Subcutaneous abdominal adipose tissue (tissue), 5 donors: ENCODE results near the gene RIPOR2.

Experiments used
- H3K27ac ChIP-seq: one replicate; pipeline ENCODE4 v1.7.0; 2013; ENCODE audit warnings: low read depth, mild to moderate bottlenecking, inconsistent platforms, low read length, moderate library complexity
- H3K27me3 ChIP-seq, 5 donors: one replicate each; pipeline ENCODE4 v1.7.0; 2013; ENCODE audit warnings: low read length in 5 of 5, inconsistent platforms in 1 of 5; ENCODE audit not compliant: control insufficient read depth in 5 of 5, insufficient read depth in 4 of 5
- H3K36me3 ChIP-seq, 5 donors: one replicate each; pipeline ENCODE4 v1.7.0; 2013; ENCODE audit warnings: low read length in 5 of 5; ENCODE audit not compliant: control insufficient read depth in 5 of 5, insufficient read depth in 5 of 5
- H3K4me1 ChIP-seq, 5 donors: one replicate each; pipeline ENCODE4 v1.7.0; 2013; ENCODE audit warnings: low read length in 5 of 5, mild to moderate bottlenecking in 3 of 5, moderate library complexity in 1 of 5; ENCODE audit not compliant: control insufficient read depth in 5 of 5, insufficient read depth in 5 of 5
- H3K4me3 ChIP-seq, 5 donors: one replicate each; pipeline ENCODE4 v1.7.0; 2013; ENCODE audit warnings: low read length in 5 of 5, low read depth in 1 of 5
- H3K9ac ChIP-seq, 5 donors: one replicate each; pipeline ENCODE4 v1.7.0; 2013; ENCODE audit warnings: low read length in 5 of 5, mild to moderate bottlenecking in 4 of 5, moderate library complexity in 3 of 5
- H3K9me3 ChIP-seq, 5 donors: one replicate each; pipeline ENCODE4 v1.7.0; 2013; ENCODE audit warnings: low read length in 5 of 5; ENCODE audit not compliant: control insufficient read depth in 5 of 5
- donor health status: healthy.
- donor health status: healthy.
- donor health status: healthy.
- donor health status: healthy.
- donor health status: healthy.

Gene RIPOR2

DNA sequence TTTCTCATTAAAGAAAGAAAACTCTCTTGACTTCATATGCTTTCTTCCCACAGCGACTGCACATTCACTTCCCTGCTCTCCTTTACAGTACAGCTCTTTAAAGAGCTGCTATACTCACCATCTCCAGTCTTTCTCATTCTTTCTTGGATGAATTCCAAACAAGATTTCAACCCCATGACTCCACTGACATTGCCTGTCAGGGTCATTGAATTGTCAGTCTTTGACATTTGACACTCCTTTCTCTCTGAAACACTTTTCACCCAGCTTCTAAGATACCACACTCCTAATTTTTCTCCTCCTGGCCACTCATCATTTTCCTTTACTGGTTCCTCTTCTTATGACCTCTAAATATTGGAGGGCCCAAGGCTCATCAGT, 136.2 kb downstream of the RIPOR2 start:
- H3K9me3 ChIP-seq, result no peaks in the 10 kb centered on the region
- H3K9ac ChIP-seq, result no peak overlapping the region
- H3K27ac ChIP-seq, result no peak overlapping the region
- no peaks in the 10 kb centered on the region for H3K27me3 ChIP-seq
- no peaks in the 10 kb centered on the region for H3K36me3 ChIP-seq
- H3K4me1 ChIP-seq, result no peaks in the 10 kb centered on the region
- no peak overlapping the region for H3K4me3 ChIP-seq

GRCh38 chr6:24798740-24799540, 136.8 kb downstream of the RIPOR2 start, which contains the start of gene ARMH2:
Gene ARMH2 (minus strand): TSS chr6:24798917. CDS start chr6:24798857, 60 bp downstream.
- Histone ChIP-seq H3K27ac (no peak within 1 kb of the TSS), H3K9me3 (no peaks in the 10 kb centered on the region), H3K4me1 (no peaks in the 10 kb centered on the region), H3K4me3 (no peak within 1 kb of the TSS), H3K27me3 (no peaks in the 10 kb centered on the region), H3K36me3 (no peaks in the 10 kb centered on the region), H3K9ac (no peak within 1 kb of the TSS)

DNA sequence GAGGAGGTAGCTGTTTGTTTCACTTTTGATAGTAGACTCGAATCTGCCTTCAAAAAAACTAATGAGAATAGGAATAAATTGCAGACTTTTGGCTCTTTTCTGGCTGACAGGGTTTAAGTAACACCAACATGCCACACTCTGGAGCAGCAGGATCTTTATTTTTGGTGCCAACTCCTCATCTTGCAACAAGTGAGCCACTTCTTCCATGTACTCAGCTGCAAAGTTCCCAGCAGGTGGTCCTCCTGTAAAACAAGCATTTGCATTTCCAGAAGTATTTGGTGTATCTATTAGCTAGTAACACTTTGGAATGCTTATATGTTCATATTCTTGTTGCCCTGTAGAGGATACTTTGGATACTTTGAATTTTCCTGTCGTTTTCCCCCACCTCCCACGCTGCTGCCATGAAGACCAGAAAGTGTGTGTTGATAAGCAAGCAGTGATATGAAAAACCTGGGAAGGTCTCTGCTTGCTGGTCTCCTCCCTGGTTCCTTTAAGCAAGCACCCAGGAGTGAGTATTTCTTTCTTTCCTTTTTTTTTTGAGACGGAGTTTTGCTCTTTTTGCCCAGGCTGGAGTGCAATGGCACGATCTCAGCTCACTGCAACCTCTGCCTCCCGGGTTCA, 138.1 kb downstream of the RIPOR2 start:
- Histone ChIP-seq H3K27me3 (no peaks in the 10 kb centered on the region), H3K9me3 (no peaks in the 10 kb centered on the region), H3K27ac (no peak overlapping the region), H3K36me3 (no peaks in the 10 kb centered on the region), H3K9ac (no peak overlapping the region), H3K4me1 (no peaks in the 10 kb centered on the region), H3K4me3 (no peak overlapping the region)

- H3K27me3 ChIP-seq, result no peaks in the 10 kb centered on the region
- H3K9ac ChIP-seq, result no peak overlapping the region
- H3K4me3 ChIP-seq, result no peak overlapping the region
- H3K4me1 ChIP-seq, result no peaks in the 10 kb centered on the region
- H3K9me3 ChIP-seq, result no peaks in the 10 kb centered on the region
- no peaks in the 10 kb centered on the region for H3K36me3 ChIP-seq
- H3K27ac ChIP-seq, result no peak overlapping the region
These were observed 139.0 kb downstream of the RIPOR2 start for GRCh38 chr6:24796616-24797290.

GRCh38 chr6:24795106-24795505, 140.7 kb downstream of the RIPOR2 start:
- H3K36me3 ChIP-seq, result no peaks in the 10 kb centered on the region

GRCh38 chr6:24788031-24788665, 147.6 kb downstream of the RIPOR2 start:
- no peaks in the 10 kb centered on the region for H3K4me1 ChIP-seq
- no peaks in the 10 kb centered on the region for H3K9me3 ChIP-seq
- no peak overlapping the region for H3K9ac ChIP-seq
- no peak overlapping the region for H3K4me3 ChIP-seq
- no peaks in the 10 kb centered on the region for H3K27me3 ChIP-seq
- H3K27ac ChIP-seq, result no peak overlapping the region
- peaks cover 22 to 34% (median 22%) of the 10 kb centered on the region in 5 donors for H3K36me3 ChIP-seq

More at GRCh38 chr6:24795106-24795505, 140.7 kb downstream of the RIPOR2 start:
- Histone ChIP-seq H3K27ac (no peak overlapping the region), H3K9me3 (no peaks in the 10 kb centered on the region), H3K9ac (no peak overlapping the region), H3K4me3 (no peak overlapping the region), H3K27me3 (no peaks in the 10 kb centered on the region), H3K4me1 (no peaks in the 10 kb centered on the region)

- Histone ChIP-seq H3K4me3 (no peak overlapping the region), H3K4me1 (peaks cover 5 to 19% (median 13%) of the 10 kb centered on the region in 5 donors), H3K9me3 (no peaks in the 10 kb centered on the region), H3K27me3 (no peaks in the 10 kb centered on the region), H3K36me3 (peaks cover 7 to 35% (median 15%) of the 10 kb centered on the region in 5 donors), H3K27ac (no peak overlapping the region), H3K9ac (no peak overlapping the region)
These were observed 155.6 kb downstream of the RIPOR2 start for GRCh38 chr6:24780206-24780605.

GRCh38 chr6:24779416-24780016, 156.2 kb downstream of the RIPOR2 start:
- peaks cover 5 to 21% (median 14%) of the 10 kb centered on the region in 5 donors for H3K4me1 ChIP-seq
- H3K27me3 ChIP-seq, result no peaks in the 10 kb centered on the region
- no peak overlapping the region for H3K27ac ChIP-seq
- peaks cover 7 to 28% (median 11%) of the 10 kb centered on the region in 5 donors for H3K36me3 ChIP-seq
- H3K4me3 ChIP-seq, result no peak overlapping the region
- H3K9me3 ChIP-seq, result no peaks in the 10 kb centered on the region
- no peak overlapping the region for H3K9ac ChIP-seq

- Histone ChIP-seq H3K27me3 (no peaks in the 10 kb centered on the region), H3K9ac (no peak overlapping the region), H3K27ac (no peak overlapping the region), H3K36me3 (peaks cover 5 to 21% (median 7%) of the 10 kb centered on the region in 5 donors), H3K4me3 (no peak overlapping the region), H3K4me1 (peaks cover 5 to 24% (median 18%) of the 10 kb centered on the region in 5 donors), H3K9me3 (no peaks in the 10 kb centered on the region)
These were observed 156.9 kb downstream of the RIPOR2 start for GRCh38 chr6:24778878-24779277.
